DND-41 (cell line): ENCODE measurements around the gene DNAH17.

ENCODE experiments used
- ATAC-seq: fragments of 200-7000 bp; cut with Tn5 transposase; 3 replicates; pipeline ENCODE4 v1.9.1; 2021; ENCODE audit warnings: low read depth; ENCODE audit not compliant: insufficient read depth
- DNase-seq: peaks from one replicate; pipeline ENCODE4 v3.0.0-alpha.2; 2020
- H2AFZ ChIP-seq: 2 replicates; pipeline ENCODE4 v1.6.0; 2012; ENCODE audit warnings: low read depth, low read length
- H3K27ac ChIP-seq: 2 replicates; pipeline ENCODE4 v1.5.1; 2012; ENCODE audit warnings: low read length, inconsistent platforms
- H3K27me3 ChIP-seq: fragments of 200-600 bp; sonication (generic); 2 replicates; pipeline ENCODE4 v1.6.0; 2012; ENCODE audit warnings: low read length, mild to moderate bottlenecking, inconsistent platforms; ENCODE audit not compliant: insufficient read depth, poor library complexity
- H3K36me3 ChIP-seq: 2 replicates; pipeline ENCODE4 v1.5.1; 2012; ENCODE audit warnings: low read length, inconsistent platforms; ENCODE audit not compliant: insufficient read depth
- H3K4me1 ChIP-seq: 2 replicates; pipeline ENCODE4 v1.5.1; 2012; ENCODE audit warnings: mild to moderate bottlenecking, low read length; ENCODE audit not compliant: insufficient read depth
- H3K4me2 ChIP-seq: 2 replicates; pipeline ENCODE4 v1.6.0; 2012; ENCODE audit warnings: mild to moderate bottlenecking, moderate library complexity, low read length, inconsistent platforms; ENCODE audit not compliant: insufficient read depth
- H3K4me3 ChIP-seq, 2 experiments: fragments of 200-600 bp in 1 of 2; shearing (Covaris generic) in 1 of 2; 2 replicates each; pipeline ENCODE4 v1.5.1; 2012 to 2016; ENCODE audit warnings: inconsistent platforms in 2 of 2, low read length in 2 of 2, mild to moderate bottlenecking in 2 of 2, low read depth in 1 of 2, moderate library complexity in 1 of 2
- H3K79me2 ChIP-seq: 2 replicates; pipeline ENCODE4 v1.6.0; 2012; ENCODE audit warnings: low read length, inconsistent platforms; ENCODE audit not compliant: insufficient read depth
- H3K9ac ChIP-seq: 2 replicates; pipeline ENCODE4 v1.6.0; 2012; ENCODE audit warnings: low read depth, mild to moderate bottlenecking, inconsistent platforms, low read length, moderate library complexity
- H3K9me3 ChIP-seq: 2 replicates; pipeline ENCODE4 v1.5.1; 2012; ENCODE audit warnings: low read length, moderate library complexity, mild to moderate bottlenecking, inconsistent platforms; ENCODE audit not compliant: insufficient read depth, severe bottlenecking
- H4K20me1 ChIP-seq: 2 replicates; pipeline ENCODE4 v1.6.0; 2012; ENCODE audit warnings: low read length; ENCODE audit not compliant: insufficient read depth
- EZH2 ChIP-seq: IDR thresholded peaks from 3 replicates; pipeline ENCODE4 v1.6.1; 2012; ENCODE audit warnings: borderline replicate concordance, low read depth, mild to moderate bottlenecking, moderate library complexity, low read length, inconsistent platforms; ENCODE audit not compliant: severe bottlenecking
- TF ChIP-seq, protein P1 (sequence below): IDR thresholded peaks from 2 replicates; pipeline ENCODE4 v1.5.1; 2012; ENCODE audit warnings: borderline replicate concordance, low read length, moderate library complexity, mild to moderate bottlenecking; ENCODE audit not compliant: poor library complexity, severe bottlenecking; ENCODE audit errors: extremely low read depth

Gene DNAH17

DNA sequence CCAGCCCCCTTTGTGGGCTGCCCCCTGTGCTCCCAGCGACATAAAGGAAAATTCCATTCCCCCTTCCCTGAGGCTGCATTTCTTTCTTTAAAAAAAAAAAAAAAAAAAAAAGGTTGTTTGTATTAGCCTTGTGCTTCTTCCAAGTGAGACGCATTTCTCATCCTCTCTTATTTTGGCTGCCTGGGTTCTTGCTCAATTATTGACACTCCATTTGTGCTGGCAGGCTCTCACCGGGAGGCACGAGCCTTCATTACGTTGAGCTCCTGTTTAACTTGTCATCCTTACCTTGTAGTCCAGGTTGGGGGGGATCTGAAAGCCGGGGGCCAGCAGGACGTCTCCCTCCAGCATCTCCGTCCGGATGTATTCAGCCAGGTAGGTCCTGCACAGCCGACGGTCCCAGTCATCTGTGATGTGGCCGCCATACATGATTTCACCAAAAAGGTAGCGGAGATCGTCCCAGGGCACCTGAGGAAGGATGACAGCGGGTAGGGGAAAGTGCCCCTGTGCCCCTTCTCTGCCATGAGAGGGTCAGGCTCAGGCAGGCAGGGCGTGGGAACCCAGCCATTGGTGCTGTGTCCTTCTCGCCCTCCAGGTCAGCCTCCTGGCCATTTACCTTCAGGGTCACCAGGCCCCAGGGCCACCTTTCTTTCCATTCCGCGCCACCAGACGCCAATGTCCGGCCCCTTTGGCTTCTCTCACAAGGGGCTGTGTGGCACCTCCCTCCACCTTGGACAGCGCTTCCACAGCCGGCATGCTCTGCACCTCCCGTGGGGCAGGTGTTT, 148.2 kb downstream of the DNAH17 start:
- H3K4me1 ChIP-seq = no peaks in the 10 kb centered on the region
- H3K9me3 ChIP-seq = no peaks in the 10 kb centered on the region
- H3K79me2 ChIP-seq = no peaks in the 10 kb centered on the region
- H4K20me1 ChIP-seq = peaks cover 6% of the 10 kb centered on the region
- no peak overlapping the region for H3K27ac ChIP-seq
- no peaks in the 10 kb centered on the region for H3K27me3 ChIP-seq
- no peak overlapping the region for H3K4me3 ChIP-seq
- H3K36me3 ChIP-seq = peaks cover 48% of the 10 kb centered on the region
- no peak overlapping the region for H3K4me2 ChIP-seq
- H2AFZ ChIP-seq = no peak overlapping the region
- ATAC-seq = no peak
- TF ChIP-seq, protein P1, sequence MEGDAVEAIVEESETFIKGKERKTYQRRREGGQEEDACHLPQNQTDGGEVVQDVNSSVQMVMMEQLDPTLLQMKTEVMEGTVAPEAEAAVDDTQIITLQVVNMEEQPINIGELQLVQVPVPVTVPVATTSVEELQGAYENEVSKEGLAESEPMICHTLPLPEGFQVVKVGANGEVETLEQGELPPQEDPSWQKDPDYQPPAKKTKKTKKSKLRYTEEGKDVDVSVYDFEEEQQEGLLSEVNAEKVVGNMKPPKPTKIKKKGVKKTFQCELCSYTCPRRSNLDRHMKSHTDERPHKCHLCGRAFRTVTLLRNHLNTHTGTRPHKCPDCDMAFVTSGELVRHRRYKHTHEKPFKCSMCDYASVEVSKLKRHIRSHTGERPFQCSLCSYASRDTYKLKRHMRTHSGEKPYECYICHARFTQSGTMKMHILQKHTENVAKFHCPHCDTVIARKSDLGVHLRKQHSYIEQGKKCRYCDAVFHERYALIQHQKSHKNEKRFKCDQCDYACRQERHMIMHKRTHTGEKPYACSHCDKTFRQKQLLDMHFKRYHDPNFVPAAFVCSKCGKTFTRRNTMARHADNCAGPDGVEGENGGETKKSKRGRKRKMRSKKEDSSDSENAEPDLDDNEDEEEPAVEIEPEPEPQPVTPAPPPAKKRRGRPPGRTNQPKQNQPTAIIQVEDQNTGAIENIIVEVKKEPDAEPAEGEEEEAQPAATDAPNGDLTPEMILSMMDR = no peak
- TF ChIP-seq EZH2 = no peak
- DNase-seq = no peak
- no peak overlapping the region for H3K9ac ChIP-seq

DNA sequence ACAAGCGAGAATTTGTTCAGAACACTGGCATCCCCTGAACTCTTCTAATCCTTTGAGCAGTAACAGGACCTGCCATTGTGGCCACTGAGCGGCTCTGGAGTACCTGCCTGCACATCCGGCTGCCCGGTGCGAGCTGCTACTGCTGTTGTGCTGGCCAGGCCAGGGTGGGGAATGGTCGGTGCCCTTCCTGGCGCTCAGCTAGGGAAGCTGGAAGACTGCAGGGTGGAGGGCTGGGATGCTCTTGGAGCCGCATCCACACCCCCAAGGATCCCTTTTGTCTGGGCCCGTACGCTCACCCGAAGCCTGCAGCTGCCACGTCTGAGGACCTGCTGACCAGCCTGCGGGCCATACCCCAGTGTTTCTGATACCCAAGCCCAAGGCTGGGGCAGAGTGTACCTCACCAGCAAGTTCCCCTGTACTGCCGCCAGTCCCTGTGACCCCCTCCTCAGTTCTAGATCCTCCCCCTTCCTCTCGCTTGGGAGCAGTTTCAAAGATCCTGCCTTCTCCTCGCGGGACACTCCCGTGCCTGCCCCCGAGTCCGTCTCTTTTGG, 149.1 kb downstream of the DNAH17 start:
- no peak overlapping the region for H3K27ac ChIP-seq
- no peaks in the 10 kb centered on the region for H3K9me3 ChIP-seq
- DNase-seq (no peak), ATAC-seq (no peak)
- H3K4me2 ChIP-seq = no peak overlapping the region
- H3K4me3 ChIP-seq = no peak overlapping the region
- H3K27me3 ChIP-seq = no peaks in the 10 kb centered on the region
- peaks cover 58% of the 10 kb centered on the region for H3K36me3 ChIP-seq
- H2AFZ ChIP-seq = no peak overlapping the region
- H3K4me1 ChIP-seq = no peaks in the 10 kb centered on the region
- no peak for TF ChIP-seq EZH2
- TF ChIP-seq, protein P1 = no peak
- no peaks in the 10 kb centered on the region for H3K79me2 ChIP-seq
- H3K9ac ChIP-seq = no peak overlapping the region
- peaks cover 6% of the 10 kb centered on the region for H4K20me1 ChIP-seq

DNA sequence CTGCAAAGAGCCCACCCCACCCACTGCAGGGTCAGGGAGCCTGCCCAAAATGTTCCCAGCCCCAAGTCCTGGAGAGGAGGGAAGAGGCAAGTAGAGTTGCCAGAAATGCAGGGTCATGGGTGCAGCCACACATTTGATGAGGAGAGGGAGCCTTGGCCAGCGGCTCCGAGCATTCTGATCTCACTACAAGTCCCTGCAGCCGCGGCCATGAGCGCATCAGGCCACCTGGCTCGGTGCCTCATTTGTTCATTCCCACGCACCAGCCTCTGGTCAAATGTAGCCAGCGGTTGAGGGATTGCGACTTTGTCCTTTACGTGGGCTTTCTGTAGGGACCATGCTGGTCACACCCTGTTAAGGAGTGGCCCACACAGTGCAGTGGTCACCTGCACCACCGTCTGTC, 150.1 kb downstream of the DNAH17 start:
- no peak overlapping the region for H3K27ac ChIP-seq
- no peak overlapping the region for H3K4me2 ChIP-seq
- H3K9me3 ChIP-seq = no peaks in the 10 kb centered on the region
- H3K79me2 ChIP-seq = no peaks in the 10 kb centered on the region
- DNase-seq (no peak), ATAC-seq (no peak)
- TF ChIP-seq, protein P1 = no peak
- no peak for TF ChIP-seq EZH2
- H3K9ac ChIP-seq = no peak overlapping the region
- no peak overlapping the region for H3K4me3 ChIP-seq
- no peaks in the 10 kb centered on the region for H3K27me3 ChIP-seq
- peaks cover 6% of the 10 kb centered on the region; the same call in 1 of the 2 replicates for H4K20me1 ChIP-seq
- no peak overlapping the region for H2AFZ ChIP-seq
- peaks cover 67% of the 10 kb centered on the region for H3K36me3 ChIP-seq
- H3K4me1 ChIP-seq = no peaks in the 10 kb centered on the region
